ENCODE measurements around the gene PTPN11. TPM values are rescaled to one million over a fixed set of nuclear protein-coding genes. Genes with fewer than 3 reads are reported as not detected.
A peak's percentile ranks its signal among the peaks of the same experiment; 100 is the strongest.

PTPN11 gene
- total RNA-seq, 1 donor from 2014 or later: 34.4 TPM

DNA sequence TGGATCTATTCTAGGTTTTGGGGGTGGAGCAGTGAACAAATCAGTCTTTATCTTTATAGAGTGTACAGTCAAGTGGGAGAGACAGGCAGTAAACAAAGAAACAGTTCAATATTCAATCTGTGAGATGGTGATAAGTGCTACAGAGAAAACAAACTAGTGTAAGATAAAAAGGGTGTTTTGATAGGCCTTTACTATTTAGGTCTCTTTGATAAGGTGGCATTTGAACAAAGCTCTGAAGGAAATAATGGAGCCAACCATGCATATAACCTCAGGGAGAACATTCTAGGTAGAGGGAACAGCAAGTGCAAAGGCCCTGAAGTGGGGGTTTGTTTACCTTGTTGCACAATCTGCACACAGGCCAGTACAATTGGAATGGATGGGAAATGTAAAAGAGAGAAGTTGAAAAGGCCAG lies 47.3 kb downstream of the PTPN11 start:
- Histone ChIP-seq H3K27ac (ENCODE audit: low read depth, low read length) (no peak overlapping the region), H3K9ac (ENCODE audit: low read depth in 1 of 3, low read length in 3 of 3) (no peak overlapping the region), H3K27me3 (ENCODE audit: control insufficient read depth in 3 of 3, insufficient read depth in 3 of 3, low read length in 3 of 3) (no peaks in the 10 kb centered on the region), H3K4me1 (ENCODE audit: control insufficient read depth in 3 of 3, insufficient read depth in 3 of 3, low read length in 3 of 3) (peaks cover 0 to 14% (median 0%) of the 10 kb centered on the region in 3 donors), H3K36me3 (ENCODE audit: control insufficient read depth in 3 of 3, insufficient read depth in 3 of 3, low read length in 3 of 3) (peaks cover 0 to 3% (median 2%) of the 10 kb centered on the region in 3 donors), H3K4me3 (ENCODE audit: low read length in 3 of 3) (no peak overlapping the region), H3K9me3 (ENCODE audit: control insufficient read depth in 3 of 3, low read length in 3 of 3) (no peaks in the 10 kb centered on the region)

DNA sequence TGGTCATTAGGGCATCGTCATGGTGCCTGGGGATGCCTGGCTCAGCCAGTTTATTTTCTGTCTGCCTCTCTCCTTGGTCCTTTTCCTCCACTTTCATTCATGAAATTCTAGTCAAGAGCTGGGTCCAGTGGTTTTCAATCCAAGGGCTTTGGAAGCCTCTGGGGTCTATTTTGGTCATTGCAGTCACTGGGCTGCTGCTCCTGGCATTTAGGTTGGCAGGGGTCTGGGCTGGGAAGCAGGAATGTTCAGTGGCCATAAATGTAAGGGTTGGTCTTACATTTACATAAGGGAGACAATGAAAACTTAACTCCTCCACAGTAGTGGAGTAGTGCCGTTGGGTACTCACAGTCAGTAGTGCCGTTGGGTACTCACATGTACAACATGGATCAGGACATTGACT lies 48.1 kb downstream of the PTPN11 start:
- Histone ChIP-seq H3K36me3 (ENCODE audit: control insufficient read depth in 3 of 3, insufficient read depth in 3 of 3, low read length in 3 of 3) (peaks cover 0 to 3% (median 0%) of the 10 kb centered on the region in 3 donors), H3K9me3 (ENCODE audit: control insufficient read depth in 3 of 3, low read length in 3 of 3) (no peaks in the 10 kb centered on the region), H3K27me3 (ENCODE audit: control insufficient read depth in 3 of 3, insufficient read depth in 3 of 3, low read length in 3 of 3) (no peaks in the 10 kb centered on the region), H3K4me3 (ENCODE audit: low read length in 3 of 3) (no peak overlapping the region), H3K4me1 (ENCODE audit: control insufficient read depth in 3 of 3, insufficient read depth in 3 of 3, low read length in 3 of 3) (peaks cover 0 to 14% (median 0%) of the 10 kb centered on the region in 3 donors), H3K9ac (ENCODE audit: low read depth in 1 of 3, low read length in 3 of 3) (no peak overlapping the region), H3K27ac (ENCODE audit: low read depth, low read length) (peak overlapping the region; percentile 38)

DNA sequence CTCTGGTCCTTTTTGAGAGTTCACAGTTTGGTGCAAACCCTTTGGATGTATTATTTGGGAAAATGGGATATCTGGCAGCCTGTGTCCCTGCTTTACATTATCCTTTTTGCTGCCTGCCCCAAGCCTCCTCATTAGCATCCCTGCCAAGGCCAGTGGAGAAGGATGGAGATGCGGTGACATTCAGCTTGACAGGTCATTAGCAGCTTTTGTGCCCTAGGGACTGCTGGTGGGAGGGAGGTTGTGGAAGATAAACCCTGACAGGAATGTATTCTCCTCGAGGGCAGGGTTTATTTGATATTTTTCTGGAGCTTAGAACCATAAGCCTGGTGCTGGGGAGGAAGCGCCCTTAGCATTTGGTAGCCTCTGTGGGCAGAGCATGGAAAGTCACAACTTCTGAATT lies 49.3 kb downstream of the PTPN11 start:
- H3K27me3 ChIP-seq (ENCODE audit: control insufficient read depth in 3 of 3, insufficient read depth in 3 of 3, low read length in 3 of 3): no peaks in the 10 kb centered on the region
- H3K4me3 ChIP-seq (ENCODE audit: low read length in 3 of 3): no peak overlapping the region
- peaks cover 0 to 14% (median 0%) of the 10 kb centered on the region in 3 donors for H3K4me1 ChIP-seq (ENCODE audit: control insufficient read depth in 3 of 3, insufficient read depth in 3 of 3, low read length in 3 of 3)
- H3K9ac ChIP-seq (ENCODE audit: low read depth in 1 of 3, low read length in 3 of 3): no peak overlapping the region
- peaks cover 0 to 5% (median 3%) of the 10 kb centered on the region in 3 donors for H3K36me3 ChIP-seq (ENCODE audit: control insufficient read depth in 3 of 3, insufficient read depth in 3 of 3, low read length in 3 of 3)
- H3K9me3 ChIP-seq (ENCODE audit: control insufficient read depth in 3 of 3, low read length in 3 of 3): no peaks in the 10 kb centered on the region
- H3K27ac ChIP-seq (ENCODE audit: low read depth, low read length): no peak overlapping the region

DNA sequence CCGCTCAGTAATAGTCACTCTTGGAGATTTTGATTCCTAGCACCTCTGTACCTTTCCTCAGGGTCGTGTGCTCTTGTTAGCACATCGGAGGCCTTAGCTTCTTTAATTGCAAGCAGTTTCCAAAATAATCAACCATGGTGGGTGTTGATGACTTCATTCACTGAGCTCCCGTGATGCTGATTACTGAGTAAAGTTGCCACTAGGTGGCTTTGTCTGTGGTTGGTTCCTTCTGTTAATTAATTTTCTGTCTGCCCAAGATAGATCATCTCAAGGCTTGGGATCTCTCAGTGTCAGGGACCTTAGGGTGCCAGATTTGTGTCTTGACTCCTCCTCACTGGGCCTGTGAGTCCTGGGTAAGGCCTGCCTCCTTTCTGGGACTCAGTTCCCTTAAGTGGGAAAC lies 54.3 kb downstream of the PTPN11 start:
- Histone ChIP-seq H3K27ac (ENCODE audit: low read depth, low read length) (no peak overlapping the region), H3K4me1 (ENCODE audit: control insufficient read depth in 3 of 3, insufficient read depth in 3 of 3, low read length in 3 of 3) (peaks cover 0 to 8% (median 0%) of the 10 kb centered on the region in 3 donors), H3K4me3 (ENCODE audit: low read length in 3 of 3) (no peak overlapping the region), H3K27me3 (ENCODE audit: control insufficient read depth in 3 of 3, insufficient read depth in 3 of 3, low read length in 3 of 3) (no peaks in the 10 kb centered on the region), H3K36me3 (ENCODE audit: control insufficient read depth in 3 of 3, insufficient read depth in 3 of 3, low read length in 3 of 3) (peaks cover 14 to 36% (median 30%) of the 10 kb centered on the region in 3 donors), H3K9ac (ENCODE audit: low read depth in 1 of 3, low read length in 3 of 3) (no peak overlapping the region), H3K9me3 (ENCODE audit: control insufficient read depth in 3 of 3, low read length in 3 of 3) (no peaks in the 10 kb centered on the region)

DNA sequence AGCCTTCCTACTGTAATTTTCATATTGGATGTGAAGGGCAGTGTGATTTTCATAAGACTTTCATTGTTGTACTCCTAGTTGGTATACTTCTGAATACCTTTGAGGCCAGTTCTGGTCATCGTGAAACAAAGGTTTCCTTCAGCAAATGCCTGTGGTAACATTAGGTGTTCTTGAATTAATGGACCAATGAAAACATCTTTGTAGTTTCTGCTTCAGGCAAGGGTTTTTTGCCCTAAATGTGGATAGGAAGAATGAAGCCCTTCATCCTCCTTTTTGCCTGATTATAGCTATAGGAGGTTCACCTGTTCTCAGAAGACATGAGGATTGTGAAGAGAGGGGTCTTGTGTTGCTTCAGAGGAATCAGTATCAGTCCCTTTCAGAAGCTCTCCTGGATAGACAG lies 60.7 kb downstream of the PTPN11 start:
- Histone ChIP-seq H3K9me3 (ENCODE audit: control insufficient read depth in 3 of 3, low read length in 3 of 3) (no peaks in the 10 kb centered on the region), H3K4me3 (ENCODE audit: low read length in 3 of 3) (no peak overlapping the region), H3K4me1 (ENCODE audit: control insufficient read depth in 3 of 3, insufficient read depth in 3 of 3, low read length in 3 of 3) (no peaks in the 10 kb centered on the region), H3K36me3 (ENCODE audit: control insufficient read depth in 3 of 3, insufficient read depth in 3 of 3, low read length in 3 of 3) (peaks cover 49 to 57% (median 51%) of the 10 kb centered on the region in 3 donors), H3K27me3 (ENCODE audit: control insufficient read depth in 3 of 3, insufficient read depth in 3 of 3, low read length in 3 of 3) (no peaks in the 10 kb centered on the region), H3K9ac (ENCODE audit: low read depth in 1 of 3, low read length in 3 of 3) (no peak overlapping the region), H3K27ac (ENCODE audit: low read depth, low read length) (no peak overlapping the region)

DNA sequence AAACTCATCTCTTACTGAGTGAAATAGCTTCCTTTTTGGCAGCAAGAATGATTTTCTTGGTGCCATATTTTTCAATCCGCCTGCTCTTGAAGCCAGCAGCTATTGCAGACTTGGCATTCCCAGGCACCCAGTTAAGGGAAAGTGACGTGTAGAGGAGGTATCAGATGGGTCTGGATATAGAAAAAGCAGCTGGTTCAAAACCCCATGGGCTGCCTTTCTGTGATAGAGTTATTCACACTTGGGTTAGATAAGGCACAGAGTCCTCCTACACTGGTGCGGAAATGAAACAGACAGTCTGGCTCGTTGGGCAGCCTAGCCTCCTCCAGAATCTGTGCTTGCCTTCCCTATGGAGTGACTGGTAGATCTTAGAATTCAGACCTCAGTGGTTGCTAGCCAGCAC lies 62.2 kb downstream of the PTPN11 start:
- no peak overlapping the region for H3K9ac ChIP-seq (ENCODE audit: low read depth in 1 of 3, low read length in 3 of 3)
- H3K9me3 ChIP-seq (ENCODE audit: control insufficient read depth in 3 of 3, low read length in 3 of 3): no peaks in the 10 kb centered on the region
- no peak overlapping the region for H3K4me3 ChIP-seq (ENCODE audit: low read length in 3 of 3)
- H3K27me3 ChIP-seq (ENCODE audit: control insufficient read depth in 3 of 3, insufficient read depth in 3 of 3, low read length in 3 of 3): no peaks in the 10 kb centered on the region
- H3K36me3 ChIP-seq (ENCODE audit: control insufficient read depth in 3 of 3, insufficient read depth in 3 of 3, low read length in 3 of 3): peaks cover 37 to 45% (median 43%) of the 10 kb centered on the region in 3 donors
- H3K4me1 ChIP-seq (ENCODE audit: control insufficient read depth in 3 of 3, insufficient read depth in 3 of 3, low read length in 3 of 3): no peaks in the 10 kb centered on the region
- no peak overlapping the region for H3K27ac ChIP-seq (ENCODE audit: low read depth, low read length)

DNA sequence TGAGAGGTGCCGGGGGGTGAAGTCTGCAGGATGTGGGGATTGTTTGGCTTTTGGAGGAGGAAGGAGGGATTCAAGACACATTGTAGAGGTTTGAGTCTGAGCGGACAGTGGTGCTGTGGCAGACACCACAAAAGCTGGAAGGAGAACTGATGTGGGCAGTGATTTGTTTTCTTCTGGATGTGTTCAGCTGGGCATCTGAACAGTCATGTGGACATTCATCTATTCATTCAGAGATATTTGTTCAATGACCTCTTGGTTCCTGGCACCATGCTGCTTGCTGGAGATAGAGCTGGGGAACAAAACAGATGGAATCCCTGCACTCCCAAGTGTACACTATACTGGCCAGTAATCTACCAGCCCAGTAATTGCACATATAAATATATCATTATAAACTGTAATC lies 64.0 kb downstream of the PTPN11 start:
- no peaks in the 10 kb centered on the region for H3K27me3 ChIP-seq (ENCODE audit: control insufficient read depth in 3 of 3, insufficient read depth in 3 of 3, low read length in 3 of 3)
- no peaks in the 10 kb centered on the region for H3K4me1 ChIP-seq (ENCODE audit: control insufficient read depth in 3 of 3, insufficient read depth in 3 of 3, low read length in 3 of 3)
- H3K4me3 ChIP-seq (ENCODE audit: low read length in 3 of 3): no peak overlapping the region
- H3K36me3 ChIP-seq (ENCODE audit: control insufficient read depth in 3 of 3, insufficient read depth in 3 of 3, low read length in 3 of 3): peaks cover 41 to 46% (median 46%) of the 10 kb centered on the region in 3 donors
- H3K27ac ChIP-seq (ENCODE audit: low read depth, low read length): no peak overlapping the region
- H3K9ac ChIP-seq (ENCODE audit: low read depth in 1 of 3, low read length in 3 of 3): no peak overlapping the region
- no peaks in the 10 kb centered on the region for H3K9me3 ChIP-seq (ENCODE audit: control insufficient read depth in 3 of 3, low read length in 3 of 3)

DNA sequence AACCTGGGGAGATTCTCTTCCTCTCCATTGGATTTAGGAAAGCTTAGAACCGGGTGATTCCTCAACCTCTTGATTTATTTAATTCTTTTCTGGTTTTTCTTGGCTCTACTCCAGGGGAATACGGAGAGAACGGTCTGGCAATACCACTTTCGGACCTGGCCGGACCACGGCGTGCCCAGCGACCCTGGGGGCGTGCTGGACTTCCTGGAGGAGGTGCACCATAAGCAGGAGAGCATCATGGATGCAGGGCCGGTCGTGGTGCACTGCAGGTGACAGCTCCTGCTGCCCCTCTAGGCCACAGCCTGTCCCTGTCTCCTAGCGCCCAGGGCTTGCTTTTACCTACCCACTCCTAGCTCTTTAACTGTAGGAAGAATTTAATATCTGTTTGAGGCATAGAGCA lies 67.6 kb downstream of the PTPN11 start:
- Histone ChIP-seq H3K36me3 (ENCODE audit: control insufficient read depth in 3 of 3, insufficient read depth in 3 of 3, low read length in 3 of 3) (peaks cover 37 to 51% (median 43%) of the 10 kb centered on the region in 3 donors), H3K9ac (ENCODE audit: low read depth in 1 of 3, low read length in 3 of 3) (no peak overlapping the region), H3K27ac (ENCODE audit: low read depth, low read length) (no peak overlapping the region), H3K4me1 (ENCODE audit: control insufficient read depth in 3 of 3, insufficient read depth in 3 of 3, low read length in 3 of 3) (no peaks in the 10 kb centered on the region), H3K9me3 (ENCODE audit: control insufficient read depth in 3 of 3, low read length in 3 of 3) (no peaks in the 10 kb centered on the region), H3K27me3 (ENCODE audit: control insufficient read depth in 3 of 3, insufficient read depth in 3 of 3, low read length in 3 of 3) (no peaks in the 10 kb centered on the region), H3K4me3 (ENCODE audit: low read length in 3 of 3) (no peak overlapping the region)

DNA sequence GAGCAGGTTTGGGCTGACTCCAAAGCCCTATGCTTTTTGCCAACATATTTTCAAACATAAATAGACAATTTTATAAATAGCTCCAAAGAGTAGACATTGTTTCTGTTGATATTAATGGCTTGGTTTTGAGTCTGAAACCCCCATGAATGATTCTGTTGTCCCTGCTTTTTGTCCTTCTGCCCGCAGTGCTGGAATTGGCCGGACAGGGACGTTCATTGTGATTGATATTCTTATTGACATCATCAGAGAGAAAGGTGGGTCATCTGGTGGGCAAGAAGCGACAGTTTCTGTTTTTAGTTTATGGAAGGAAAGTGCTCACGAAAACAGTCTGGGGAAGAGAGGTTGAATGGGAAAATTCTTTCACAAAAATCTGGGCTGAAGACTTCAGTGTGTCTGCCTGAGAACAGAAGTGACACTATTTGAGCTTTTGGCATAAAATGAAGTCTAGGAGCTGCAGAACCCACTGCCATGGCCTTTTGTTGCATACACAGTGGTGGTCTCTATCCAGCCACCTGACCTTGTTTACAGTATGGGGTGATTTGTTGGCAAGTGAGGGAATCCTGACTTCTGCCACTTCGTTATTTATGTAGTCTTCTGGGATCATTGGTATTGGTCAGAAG lies 69.6 kb downstream of the PTPN11 start:
- no peak overlapping the region for H3K4me3 ChIP-seq (ENCODE audit: low read length in 3 of 3)
- H3K9ac ChIP-seq (ENCODE audit: low read depth in 1 of 3, low read length in 3 of 3): no peak overlapping the region
- H3K27ac ChIP-seq (ENCODE audit: low read depth, low read length): no peak overlapping the region
- H3K9me3 ChIP-seq (ENCODE audit: control insufficient read depth in 3 of 3, low read length in 3 of 3): no peaks in the 10 kb centered on the region
- H3K36me3 ChIP-seq (ENCODE audit: control insufficient read depth in 3 of 3, insufficient read depth in 3 of 3, low read length in 3 of 3): peaks cover 32 to 44% (median 36%) of the 10 kb centered on the region in 3 donors
- no peaks in the 10 kb centered on the region for H3K4me1 ChIP-seq (ENCODE audit: control insufficient read depth in 3 of 3, insufficient read depth in 3 of 3, low read length in 3 of 3)
- H3K27me3 ChIP-seq (ENCODE audit: control insufficient read depth in 3 of 3, insufficient read depth in 3 of 3, low read length in 3 of 3): no peaks in the 10 kb centered on the region

DNA sequence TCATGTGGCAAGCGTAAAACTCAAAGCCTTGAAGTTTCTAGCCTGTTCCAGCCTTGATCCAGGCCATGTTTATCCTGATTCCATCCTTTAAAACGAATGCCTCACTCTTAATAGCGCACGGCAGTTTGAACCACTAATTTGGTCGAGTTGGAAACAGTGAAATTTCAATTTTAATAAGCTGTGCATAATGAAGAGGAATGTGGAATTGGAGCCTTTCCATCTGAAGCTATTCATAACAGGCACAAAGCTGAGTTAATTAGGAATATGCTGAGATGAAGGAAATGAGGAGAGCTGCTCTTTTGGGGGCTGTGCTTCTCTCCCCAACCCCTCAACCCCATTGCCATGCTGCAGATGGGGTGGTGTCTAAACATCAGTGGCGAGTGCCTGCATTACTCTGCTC lies 70.7 kb downstream of the PTPN11 start:
- Histone ChIP-seq H3K27me3 (ENCODE audit: control insufficient read depth in 3 of 3, insufficient read depth in 3 of 3, low read length in 3 of 3) (no peaks in the 10 kb centered on the region), H3K4me1 (ENCODE audit: control insufficient read depth in 3 of 3, insufficient read depth in 3 of 3, low read length in 3 of 3) (no peaks in the 10 kb centered on the region), H3K9me3 (ENCODE audit: control insufficient read depth in 3 of 3, low read length in 3 of 3) (no peaks in the 10 kb centered on the region), H3K27ac (ENCODE audit: low read depth, low read length) (no peak overlapping the region), H3K9ac (ENCODE audit: low read depth in 1 of 3, low read length in 3 of 3) (no peak overlapping the region), H3K36me3 (ENCODE audit: control insufficient read depth in 3 of 3, insufficient read depth in 3 of 3, low read length in 3 of 3) (peaks cover 32 to 43% (median 34%) of the 10 kb centered on the region in 3 donors), H3K4me3 (ENCODE audit: low read length in 3 of 3) (no peak overlapping the region)

All from skeletal muscle tissue (tissue), 4 donors.